Stimulated activated CD4-positive, alpha-beta T cell treated with anti-CD3 and anti-CD28 coated beads, Interleukin-12 subunit alpha, Interleukin-12 subunit beta, amount 100 ng/mL, for 24 hours (primary cell): Measurements from ENCODE around the gene KCNIP2.
A peak's percentile ranks its signal among the peaks of the same experiment; 100 is the strongest.

Experiments
- DNase-seq, 2 experiments: peaks; one replicate each; pipeline ENCODE4 v3.0.0-alpha.2; 2020; ENCODE audit warnings: low read depth in 2 of 2

The KCNIP2 gene

DNA sequence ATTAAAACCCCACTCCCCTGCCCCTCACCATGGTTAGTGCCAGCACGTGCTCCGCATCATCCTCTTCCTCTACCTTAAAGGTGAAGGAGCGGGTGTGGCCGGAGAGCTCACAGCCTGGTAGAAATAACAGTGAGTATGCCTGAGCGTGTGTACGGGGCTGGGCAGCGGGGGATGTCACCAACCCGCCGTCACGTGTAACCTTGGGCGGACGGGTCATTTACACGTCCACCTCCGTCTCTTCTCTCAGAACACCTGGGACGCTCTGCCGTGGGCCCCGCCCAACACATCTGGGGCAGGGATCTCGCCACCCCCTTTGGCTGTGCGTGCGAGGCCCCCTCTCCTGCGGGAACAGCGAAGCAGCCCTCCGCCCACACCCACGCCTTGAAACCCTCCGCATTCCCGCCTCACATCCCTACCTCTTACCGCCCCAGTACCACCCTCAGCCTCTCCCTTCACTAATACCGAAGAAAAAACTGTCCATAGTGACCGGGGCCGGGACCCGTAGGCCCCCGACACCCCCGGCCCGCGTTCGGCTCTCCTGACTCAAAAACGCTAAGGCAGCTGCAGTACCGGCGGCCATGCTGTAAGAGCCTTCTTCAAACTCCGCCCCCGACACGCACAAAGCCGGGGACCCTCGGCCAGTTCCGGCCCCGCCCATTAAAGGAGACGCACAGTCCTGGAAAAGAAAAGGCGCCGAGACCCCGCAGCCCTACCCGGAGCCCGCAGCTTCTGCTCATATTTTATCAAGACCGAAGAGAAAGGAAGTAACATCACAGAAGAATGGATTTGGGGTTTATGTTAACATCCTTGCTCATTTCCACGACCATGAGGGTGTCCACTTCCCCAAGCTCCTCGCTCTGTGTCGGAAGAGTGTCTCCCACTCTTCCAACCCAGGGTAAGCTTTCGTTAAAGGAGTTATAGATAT is 60.5 kb downstream of the KCNIP2 start, which contains the start of gene NPM3:
Gene NPM3 (minus strand): TSS at position 636 of the 925 bp plus-strand sequence. CDS start 56 bp downstream, at position 580.
- peak; percentile 78 to 88 for DNase-seq

DNA sequence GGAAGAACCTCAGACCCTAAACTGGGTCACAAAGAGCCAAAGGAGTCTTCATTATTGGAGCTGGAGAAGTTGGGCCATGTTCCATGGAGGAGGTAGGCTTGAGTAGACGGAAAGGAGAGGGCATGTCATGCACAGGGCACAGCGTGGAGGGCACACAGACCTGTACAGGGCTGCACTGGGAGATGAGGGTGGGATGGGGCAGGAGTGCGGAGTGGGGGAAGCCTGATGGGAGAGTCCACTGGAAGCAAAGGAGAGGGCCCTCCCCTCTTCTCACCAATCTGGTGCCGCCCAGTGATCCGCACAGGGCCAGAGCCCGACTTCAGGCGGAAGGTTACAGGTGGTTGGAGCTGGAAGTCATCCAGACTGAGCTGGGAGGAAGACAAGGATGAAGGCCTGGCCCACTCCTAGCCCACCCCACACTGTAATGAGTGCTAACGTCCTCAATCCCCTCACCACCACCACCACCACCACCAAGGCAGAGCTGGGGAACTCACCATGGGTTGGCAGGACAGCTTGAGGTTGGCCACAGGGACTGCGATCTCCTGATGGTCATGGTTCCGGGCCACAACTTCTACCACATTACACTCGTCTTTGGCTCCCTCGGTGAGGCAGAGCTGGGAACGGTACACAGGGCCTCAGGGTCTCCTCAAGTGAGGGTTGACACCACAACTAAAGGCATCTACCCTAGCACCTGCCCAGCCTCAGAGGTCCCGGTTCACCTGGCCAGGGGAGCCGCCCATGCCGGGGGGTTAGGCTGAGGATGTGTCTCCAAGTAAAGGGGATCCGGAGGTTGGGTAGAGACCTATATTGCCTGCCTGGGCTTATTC is 61.4 kb downstream of the KCNIP2 start:
- DNase-seq: no peak

DNA sequence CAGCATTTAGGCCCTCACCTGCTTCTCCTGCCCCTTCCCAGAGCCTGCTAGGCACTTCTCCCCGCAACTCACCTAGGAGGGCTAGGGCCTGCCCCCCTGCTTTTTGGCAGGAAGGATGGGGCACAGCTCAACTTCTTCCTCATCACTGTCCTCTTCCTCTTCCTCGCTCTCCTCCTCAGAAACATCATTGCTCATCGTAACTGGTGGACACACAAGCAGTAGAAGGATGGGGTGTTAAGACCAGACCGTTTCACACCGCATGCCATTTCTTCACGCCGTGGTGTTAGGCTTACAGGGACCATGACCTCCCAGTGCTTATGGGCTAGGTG is 62.0 kb downstream of the KCNIP2 start:
- DNase-seq: no peak

DNA sequence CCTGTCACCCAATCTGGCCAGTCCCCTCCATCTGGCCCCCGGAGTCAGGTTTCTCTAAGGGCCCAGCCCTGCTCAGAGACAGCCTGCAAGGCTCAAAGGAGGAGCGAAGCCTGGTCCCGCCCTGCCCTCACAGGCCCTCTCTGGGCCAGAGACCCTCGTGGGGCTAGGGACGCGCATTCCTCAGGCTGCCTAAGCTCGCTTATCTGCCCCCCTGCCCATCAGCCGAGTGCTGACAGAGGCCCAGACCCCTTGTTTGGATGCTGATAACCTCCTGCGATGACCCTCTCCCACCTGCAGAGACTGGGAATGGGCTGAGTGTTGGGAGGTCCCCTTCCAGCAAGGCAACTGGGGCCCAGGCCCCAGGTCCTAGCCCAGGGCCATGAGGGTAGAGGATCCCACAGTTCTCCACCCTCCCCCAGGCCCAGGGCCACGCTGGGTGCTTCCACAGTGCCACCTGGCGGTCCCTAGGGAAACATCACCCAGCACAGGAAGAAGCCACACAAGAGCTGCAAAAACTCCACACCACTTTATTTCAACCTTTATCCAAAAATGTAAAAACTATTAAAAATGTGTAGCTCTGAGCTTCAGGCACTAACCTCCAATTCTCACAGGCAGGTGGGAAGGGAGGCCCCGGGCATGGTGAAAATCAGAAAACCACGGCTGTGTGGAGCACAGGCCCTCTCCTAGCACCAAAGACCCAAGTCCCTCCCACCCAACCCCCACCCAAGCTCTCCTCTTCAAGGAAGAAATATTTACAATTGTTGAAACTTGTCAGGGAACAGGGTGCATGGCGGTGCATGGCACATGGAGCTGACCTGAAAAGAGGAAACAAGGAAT is 62.6 kb downstream of the KCNIP2 start:
- DNase-seq: peak; percentile 56 to 67

DNA sequence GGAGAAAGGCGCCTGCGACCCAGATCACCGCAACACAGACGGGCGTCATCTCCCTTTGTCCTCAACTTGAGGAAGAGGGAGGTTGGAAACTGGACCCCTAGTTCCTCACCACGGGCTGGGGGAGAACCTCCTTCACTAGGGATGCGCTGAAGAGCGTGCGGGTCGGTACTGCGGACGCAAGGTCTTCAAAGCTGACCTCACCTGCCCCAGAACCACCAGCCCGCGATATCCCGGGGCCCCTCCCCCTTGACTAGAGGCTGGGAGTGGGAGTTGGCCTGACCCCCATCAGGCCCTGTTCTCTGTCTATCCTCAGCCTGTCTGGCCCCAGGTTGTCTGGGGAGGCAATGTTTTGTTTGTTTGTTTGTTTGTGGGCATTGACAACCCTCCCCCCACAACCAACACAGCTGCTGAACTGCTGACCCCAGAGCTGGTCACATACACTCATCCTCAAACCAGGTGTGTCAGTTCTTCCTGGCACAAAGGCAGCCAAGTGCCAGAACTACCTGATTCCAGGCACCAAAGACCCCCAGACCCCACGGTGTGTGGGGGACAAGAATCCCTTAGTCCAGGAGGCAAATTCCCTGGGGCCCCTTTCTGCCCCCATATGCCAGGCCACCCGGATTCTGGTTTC is 63.3 kb downstream of the KCNIP2 start:
- no peak for DNase-seq

DNA sequence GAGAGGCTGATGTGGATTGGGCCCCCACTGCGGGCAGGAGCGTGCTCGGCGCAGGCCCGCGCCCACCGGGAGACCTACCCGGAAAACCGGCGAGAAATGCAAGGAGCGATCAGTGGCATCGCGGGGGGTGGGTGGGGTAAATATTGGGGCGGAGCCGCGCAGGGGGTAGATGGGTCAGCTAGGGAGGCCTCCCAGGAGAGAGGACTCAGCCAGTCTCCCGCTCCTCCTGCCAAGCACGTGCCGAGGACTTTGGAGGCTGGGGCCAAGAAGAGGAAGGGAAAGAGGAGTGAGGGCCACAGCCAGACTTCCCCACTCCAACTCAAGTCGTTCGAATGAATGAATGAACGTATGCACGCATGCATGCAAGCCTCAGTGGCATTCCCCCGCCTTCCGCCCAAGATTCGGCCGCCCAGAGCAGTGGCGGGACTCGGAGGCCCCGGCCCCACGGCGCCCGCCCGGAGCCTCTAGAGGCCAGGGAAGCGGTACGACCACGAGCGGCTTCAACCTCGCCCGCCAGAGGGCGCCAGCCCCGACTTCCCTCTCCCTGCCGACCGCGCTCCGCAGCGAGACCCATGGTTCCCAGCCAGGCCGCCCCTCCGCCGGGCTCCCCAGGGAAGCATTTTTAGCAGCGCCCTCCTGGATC is 63.9 kb downstream of the KCNIP2 start:
- DNase-seq: peak; percentile 68 to 88

DNA sequence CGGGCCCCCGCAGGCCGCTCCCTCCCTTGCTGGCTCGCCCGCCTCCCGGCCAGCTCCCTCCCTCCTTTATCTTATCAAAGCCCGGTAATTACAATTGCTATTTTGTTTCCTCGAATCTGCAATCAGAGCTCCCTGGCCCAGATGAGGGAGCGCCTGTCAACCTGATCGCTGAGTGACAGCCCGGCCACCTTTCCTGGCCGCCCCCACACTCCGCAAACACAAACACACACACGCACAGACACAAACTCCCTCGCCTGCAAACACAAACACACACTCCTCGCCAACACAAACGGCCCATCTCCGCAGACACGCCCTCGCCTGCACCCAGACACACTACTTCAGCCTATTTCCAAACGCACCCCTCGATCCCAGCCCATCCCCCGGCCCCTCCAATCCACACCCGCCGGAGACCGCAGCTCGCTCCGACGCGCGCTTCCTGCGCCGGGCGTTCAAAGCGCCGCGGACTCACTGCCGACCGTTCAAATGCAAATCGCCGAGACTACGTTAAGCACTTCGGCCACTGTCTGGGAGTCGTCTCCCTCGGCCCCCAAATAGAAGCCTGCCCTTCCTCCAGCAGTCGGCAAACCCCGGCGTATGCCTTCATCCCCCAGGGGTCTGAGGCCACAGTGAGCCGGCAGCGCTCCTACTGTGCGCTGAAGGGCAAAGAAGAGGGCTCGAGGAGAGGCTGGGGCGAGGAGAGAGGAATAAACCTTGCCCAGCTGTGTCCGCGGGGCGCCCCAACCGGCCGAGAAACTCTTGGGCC is 64.6 kb downstream of the KCNIP2 start:
- DNase-seq: no peak

DNA sequence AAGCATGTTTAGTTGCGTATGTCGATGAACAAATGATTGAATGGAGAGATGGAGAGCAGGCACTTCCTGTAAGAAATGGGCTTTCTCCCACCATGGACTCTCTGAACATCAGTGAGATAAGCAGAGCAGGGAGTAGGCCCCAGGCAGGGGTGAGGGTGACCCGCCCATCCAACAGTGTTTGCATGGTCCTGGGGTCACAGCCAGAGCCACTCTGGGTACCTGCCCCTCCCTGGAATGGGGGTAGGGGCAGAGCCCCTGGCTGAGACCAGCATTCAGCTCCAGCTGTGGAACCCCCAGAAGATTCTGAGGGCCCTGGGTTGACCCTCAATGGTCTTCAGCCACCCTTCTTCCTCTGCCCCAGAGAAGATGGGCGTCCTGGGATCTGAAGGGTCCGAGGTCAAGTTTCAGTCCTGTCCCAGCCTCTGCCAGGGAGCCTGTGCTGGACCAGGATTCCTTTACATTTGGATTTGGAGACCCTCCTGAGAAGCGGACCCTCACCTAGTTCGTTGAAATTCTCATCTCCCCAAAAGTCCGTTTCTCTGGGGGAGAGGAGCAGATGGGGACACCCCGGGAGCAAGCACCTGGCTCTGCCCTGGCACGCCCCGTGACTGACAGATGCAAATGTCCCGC is 65.3 kb downstream of the KCNIP2 start:
- DNase-seq: no peak

DNA sequence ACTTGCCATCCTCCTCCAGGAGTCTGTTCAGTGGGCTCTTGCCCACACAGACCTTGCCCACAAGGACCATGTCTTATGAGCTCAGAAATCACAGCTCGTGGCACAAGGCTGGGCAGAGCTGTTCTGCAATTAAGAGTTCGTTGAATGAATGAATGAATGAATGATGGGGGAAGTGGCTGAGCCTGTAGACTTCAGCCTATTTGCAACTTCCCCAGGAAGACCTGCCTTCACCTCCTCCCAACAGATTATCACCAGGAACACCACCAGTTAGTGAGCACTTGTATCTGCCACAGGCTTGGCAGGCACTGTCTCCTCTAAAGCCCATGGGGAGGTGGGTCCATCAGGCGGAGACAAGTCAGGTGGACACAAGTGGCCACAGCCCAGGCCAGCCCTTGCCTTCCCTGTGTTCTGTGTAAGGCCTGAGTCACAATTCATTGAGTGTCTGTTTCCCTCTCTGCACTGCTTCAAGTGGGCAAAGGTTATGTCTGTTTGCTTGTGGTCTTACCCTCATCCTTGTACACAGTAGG is 65.9 kb downstream of the KCNIP2 start:
- DNase-seq: no peak

DNA sequence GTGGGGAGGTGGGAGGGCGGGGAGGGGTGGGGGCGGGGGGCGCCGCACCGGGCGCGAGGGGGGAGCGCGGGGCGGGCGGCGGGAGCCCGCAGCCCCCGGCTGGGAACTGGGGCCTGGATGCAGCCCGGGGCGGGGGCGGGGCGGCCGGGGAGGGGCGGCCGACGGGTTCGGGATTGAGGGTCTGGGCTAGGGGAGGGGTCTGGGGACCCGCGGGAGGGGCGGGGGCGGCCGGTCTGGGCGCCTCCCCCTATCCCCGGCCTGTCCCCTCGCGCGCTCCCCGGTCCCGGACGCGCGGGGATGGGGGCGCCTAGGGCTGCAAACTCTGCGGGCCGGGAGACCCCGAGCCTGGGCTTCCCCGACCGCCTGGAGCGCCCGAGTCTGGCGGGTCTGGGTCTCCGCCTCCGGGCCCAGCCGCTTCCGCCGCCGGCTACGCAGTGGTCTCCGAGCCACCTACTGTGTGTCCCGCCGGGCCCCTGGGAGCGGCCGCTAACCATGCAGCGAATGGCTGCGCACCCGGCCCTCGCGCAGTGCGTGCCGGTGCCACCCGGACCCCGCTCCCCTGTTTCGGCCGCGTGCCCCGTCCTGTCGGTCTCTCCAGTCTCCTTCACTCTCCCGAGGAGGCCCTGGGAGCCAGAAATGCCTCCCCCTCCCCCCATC is 67.3 kb downstream of the KCNIP2 start:
- no peak for DNase-seq
